Ascending aorta (tissue), 2 donors: ENCODE data around the gene NDUFA3. TPM values are rescaled to one million over a fixed set of nuclear protein-coding genes. Genes with fewer than 3 reads are reported as not detected.

ENCODE experiments used
- DNase-seq, 2 donors: peaks; one replicate each; pipeline ENCODE4 v3.0.0-alpha.2; 2019; ENCODE audit warnings: low spot score in 2 of 2
- H3K27ac ChIP-seq, 2 donors: fragments of 200-600 bp; sonication (generic); one replicate each; pipeline ENCODE4 v1.5.1; 2016 to 2017; ENCODE audit warnings: mild to moderate bottlenecking in 1 of 2
- H3K27me3 ChIP-seq: fragments of 200-600 bp; sonication (generic); one replicate; pipeline ENCODE4 v1.5.1; 2017
- H3K36me3 ChIP-seq, 2 donors: fragments of 200-600 bp; sonication (generic); one replicate each; pipeline ENCODE4 v1.5.1; 2016
- H3K4me1 ChIP-seq, 2 donors: fragments of 200-600 bp; sonication (generic); one replicate each; pipeline ENCODE4 v1.5.1; 2016 to 2017; ENCODE audit warnings: mild to moderate bottlenecking in 1 of 2
- H3K4me3 ChIP-seq, 2 donors: fragments of 200-600 bp; sonication (generic); one replicate each; pipeline ENCODE4 v1.5.1; 2016 to 2017; ENCODE audit warnings: mild to moderate bottlenecking in 1 of 2
- H3K9me3 ChIP-seq, 2 donors: fragments of 200-600 bp; sonication (generic); one replicate each; pipeline ENCODE4 v1.5.1; 2016
- CTCF ChIP-seq, 3 experiments: fragments of 200-600 bp in 2 of 3; fragments of 450-650 bp in 1 of 3; sonication (generic) in 2 of 3; IDR thresholded peaks; one replicate each; pipeline ENCODE4 v1.5.1; 2016 to 2019; ENCODE audit warnings: antibody characterized with exemption in 3 of 3, mild to moderate bottlenecking in 1 of 3, moderate library complexity in 1 of 3
- intact Hi-C: fragments of 100-400 bp; cut with DNase I; formaldehyde crosslinking; loops from one replicate; pipeline ENCODE4 v1.15.1; 2023
- total RNA-seq: library from RNA; depleted of rRNA; stranded (reverse); fragments of >200 nt; gene quantifications from one replicate; pipeline ENCODE4 v1.1.0, GENCODE V29; 2016

Gene NDUFA3
- total RNA-seq, 1 donor from 2014 or later, result 12.5 TPM

- intact Hi-C loops, result no loop called here
Measured at GRCh38 chr19:54152878-54153524, 50.3 kb downstream of the NDUFA3 start.

GRCh38 chr19:54153731-54154326 lies 51.2 kb downstream of the NDUFA3 start:
- Histone ChIP-seq H3K9me3 (no peaks in the 10 kb centered on the region), H3K27me3 (no peaks in the 10 kb centered on the region), H3K27ac (no peak overlapping the region), H3K4me3 (no peak overlapping the region), H3K4me1 (peaks cover 6 to 8% of the 10 kb centered on the region in 2 donors), H3K36me3 (peaks cover 86 to 88% of the 10 kb centered on the region in 2 donors)
- no peak for TF ChIP-seq CTCF (IDR thresholded peaks at IDR 0.05)
- DNase-seq, result no peak
- intact Hi-C loops, result no loop called here

More at GRCh38 chr19:54152878-54153524, 50.3 kb downstream of the NDUFA3 start:
- Histone ChIP-seq H3K27me3 (no peaks in the 10 kb centered on the region), H3K27ac (no peak overlapping the region), H3K9me3 (no peaks in the 10 kb centered on the region), H3K36me3 (peaks cover 94 to 96% of the 10 kb centered on the region in 2 donors), H3K4me3 (no peak overlapping the region), H3K4me1 (no peaks in the 10 kb centered on the region)
- no peak for DNase-seq
- no peak for TF ChIP-seq CTCF (IDR thresholded peaks at IDR 0.05)

- no peak for TF ChIP-seq CTCF (IDR thresholded peaks at IDR 0.05)
- H3K27ac ChIP-seq, result no peak overlapping the region
- intact Hi-C loops, result no loop called here
- H3K9me3 ChIP-seq, result no peaks in the 10 kb centered on the region
- no peak overlapping the region for H3K4me3 ChIP-seq
- no peaks in the 10 kb centered on the region for H3K27me3 ChIP-seq
- DNase-seq, result no peak
- H3K36me3 ChIP-seq, result peaks cover 77 to 79% of the 10 kb centered on the region in 2 donors
- H3K4me1 ChIP-seq, result peaks cover 8 to 10% of the 10 kb centered on the region in 2 donors
Measured at GRCh38 chr19:54154603-54155345, 52.1 kb downstream of the NDUFA3 start.

GRCh38 chr19:54155694-54156093 lies 53.0 kb downstream of the NDUFA3 start:
- Histone ChIP-seq H3K27ac (no peak overlapping the region), H3K4me1 (peaks cover 14 to 16% of the 10 kb centered on the region in 2 donors), H3K36me3 (peaks cover 70 to 71% of the 10 kb centered on the region in 2 donors), H3K27me3 (no peaks in the 10 kb centered on the region), H3K9me3 (no peaks in the 10 kb centered on the region), H3K4me3 (no peak overlapping the region)
- no peak for TF ChIP-seq CTCF (IDR thresholded peaks at IDR 0.05)
- DNase-seq, result no peak
- intact Hi-C loops, result no loop called here

- no peak for DNase-seq
- TF ChIP-seq CTCF (IDR thresholded peaks at IDR 0.05), result no peak
- Histone ChIP-seq H3K27me3 (no peaks in the 10 kb centered on the region), H3K27ac (no peak overlapping the region), H3K4me3 (no peak overlapping the region), H3K4me1 (peaks cover 15 to 17% of the 10 kb centered on the region in 2 donors), H3K36me3 (peaks cover 65% of the 10 kb centered on the region in 2 donors), H3K9me3 (no peaks in the 10 kb centered on the region)
- intact Hi-C loops, result no loop called here
Measured at GRCh38 chr19:54156490-54156889, 53.8 kb downstream of the NDUFA3 start.
